NCI-H146 treated with DMSO at 0.1 percent for 48 hours (cell line): ENCODE measurements around the gene ZMYND15.

ENCODE experiments used
- DNase-seq: peaks from one replicate; lab custom pipeline; 2025; ENCODE audit not compliant: unreplicated experiment; lab: John Stamatoyannopoulos, UW

ZMYND15 gene

DNA sequence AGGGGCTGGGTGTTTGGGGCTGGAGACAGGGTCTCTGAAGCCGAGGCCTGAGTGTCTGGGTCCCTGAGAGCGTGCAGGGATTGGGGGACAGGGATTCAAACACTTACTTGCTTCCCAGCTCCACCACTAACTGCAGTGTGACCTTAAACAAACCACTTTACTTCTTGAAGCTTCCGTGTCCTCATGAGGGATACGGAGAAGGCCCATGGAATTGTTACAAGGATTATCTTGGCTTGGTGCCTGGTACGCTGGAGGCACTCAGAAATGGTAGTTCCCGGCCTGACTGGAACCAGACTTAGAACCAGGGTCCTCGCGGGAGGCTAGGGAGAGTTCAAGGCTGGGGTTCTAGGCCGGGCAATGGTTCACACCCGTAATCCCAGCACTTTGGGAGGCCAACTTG lies 3.0 kb downstream of the ZMYND15 start:
- no peak for DNase-seq

DNA sequence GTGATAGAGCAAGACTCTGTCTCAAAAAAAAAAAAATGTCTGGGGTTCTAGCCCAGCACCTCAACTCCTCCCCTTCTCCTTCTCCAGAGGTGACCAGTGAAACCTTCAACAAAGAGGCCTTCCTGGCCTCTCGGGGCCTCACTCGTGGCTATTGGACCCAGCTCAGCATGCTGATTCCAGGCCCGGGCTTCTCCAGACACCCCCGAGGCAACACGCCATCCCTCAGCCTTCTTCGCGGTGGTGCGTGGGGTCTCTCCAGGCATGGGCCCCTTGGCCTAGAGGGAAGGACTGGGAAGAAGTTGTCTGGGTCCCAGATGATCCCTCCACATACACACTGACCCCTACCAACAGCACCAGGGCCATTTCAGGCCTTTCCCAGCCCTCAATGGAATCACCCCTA lies 3.6 kb downstream of the ZMYND15 start:
- DNase-seq, result no peak

DNA sequence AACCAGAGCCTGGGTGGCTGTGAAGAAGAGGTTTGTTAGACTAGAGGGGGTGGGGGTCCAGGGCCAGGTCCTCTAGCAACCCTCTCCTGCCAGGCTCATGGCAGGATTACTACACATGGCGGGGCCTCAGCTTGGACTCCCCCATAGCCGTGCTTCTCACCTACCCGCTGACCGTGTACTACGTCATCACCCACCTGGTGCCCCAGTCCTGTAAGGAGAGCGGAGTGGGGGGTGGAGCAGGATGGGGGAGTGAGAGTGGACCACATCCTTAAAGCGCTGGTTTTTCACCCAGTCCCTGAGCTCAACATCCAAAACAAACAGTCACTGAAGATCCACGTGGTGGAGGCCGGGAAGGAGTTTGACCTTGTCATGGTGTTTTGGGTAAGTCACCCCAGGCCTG lies 4.3 kb downstream of the ZMYND15 start:
- no peak for DNase-seq

DNA sequence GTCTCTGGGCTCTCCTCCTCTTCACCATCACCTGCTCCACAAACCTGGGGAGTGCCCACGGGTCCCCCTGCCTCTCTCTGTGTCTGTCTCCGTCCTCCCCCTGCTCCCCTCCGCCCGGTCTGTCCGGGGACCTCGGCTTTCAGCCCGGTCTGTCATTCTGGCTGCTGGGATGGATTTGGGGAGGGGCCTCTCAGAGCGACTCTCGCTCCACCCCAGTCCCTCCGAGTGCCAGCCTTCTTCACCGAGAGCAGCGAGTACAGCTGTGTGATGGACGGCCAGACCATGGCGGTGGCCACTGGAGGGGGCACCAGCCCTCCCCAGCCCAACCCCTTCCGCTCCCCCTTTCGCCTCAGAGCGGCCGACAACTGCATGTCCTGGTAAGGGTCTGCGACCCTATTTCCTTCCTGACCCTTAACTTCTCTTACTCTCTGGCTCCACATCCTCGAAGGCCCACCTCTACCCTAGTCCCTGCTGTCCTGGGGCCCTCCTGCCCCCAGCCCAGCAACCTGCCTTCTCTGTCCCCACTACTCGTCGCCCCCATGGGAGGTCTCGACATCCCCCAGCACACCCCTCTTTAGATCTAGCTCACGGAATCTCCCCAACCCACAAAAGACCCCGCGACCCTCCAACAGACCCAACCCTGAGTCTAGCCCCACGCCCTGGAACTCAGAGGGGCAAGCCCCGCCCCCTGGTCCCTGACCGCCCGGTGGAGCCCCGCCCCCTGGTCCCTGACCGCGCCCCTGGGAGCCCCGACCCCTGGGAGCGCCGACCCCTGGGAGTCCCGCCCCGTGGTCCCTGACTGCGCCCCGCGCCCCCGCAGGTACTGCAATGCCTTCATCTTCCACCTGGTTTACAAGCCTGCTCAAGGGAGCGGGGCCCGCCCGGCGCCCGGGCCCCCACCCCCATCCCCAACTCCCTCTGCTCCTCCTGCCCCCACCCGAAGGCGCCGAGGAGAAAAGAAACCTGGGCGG lies 5.7 kb downstream of the ZMYND15 start:
- DNase-seq, result no peak

DNA sequence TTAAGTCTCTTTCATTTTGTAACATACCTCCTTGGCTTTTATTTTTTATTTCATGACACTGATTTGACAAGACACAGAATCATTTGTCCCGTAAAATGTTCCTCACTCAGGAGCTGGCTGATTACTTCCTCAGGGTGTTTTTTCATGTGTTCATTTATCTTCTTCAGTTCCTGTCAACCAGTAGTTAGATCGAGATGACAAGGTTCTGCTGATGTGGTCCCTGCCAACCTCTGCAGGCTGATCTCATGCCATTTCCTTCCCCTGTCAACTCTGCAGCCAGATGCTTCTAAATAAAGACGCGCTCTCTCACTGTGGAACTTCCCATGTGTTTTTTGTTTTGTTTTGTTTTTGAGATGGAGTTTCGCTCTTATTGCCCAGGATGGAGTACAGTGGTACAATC lies 8.2 kb downstream of the ZMYND15 start:
- no peak for DNase-seq

DNA sequence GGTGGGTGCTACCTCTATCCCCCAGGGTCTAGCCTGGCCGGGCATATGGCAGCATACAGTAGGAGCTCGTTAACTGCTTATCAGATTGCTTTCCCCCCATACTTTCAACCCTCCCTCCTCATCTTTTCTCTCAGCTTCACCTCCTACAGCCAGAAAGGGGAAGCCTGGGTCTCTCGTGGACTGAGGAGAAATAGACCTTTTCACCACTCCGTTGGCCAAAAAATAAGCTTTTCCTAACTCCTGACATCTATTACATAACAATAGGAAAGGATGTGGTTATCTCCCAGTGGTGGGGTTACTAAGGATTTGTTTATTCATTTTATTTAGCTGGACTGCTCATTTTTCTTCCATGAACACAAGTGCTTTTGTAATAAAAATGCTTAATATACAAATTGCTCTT lies 9.1 kb downstream of the ZMYND15 start:
- no peak for DNase-seq

DNA sequence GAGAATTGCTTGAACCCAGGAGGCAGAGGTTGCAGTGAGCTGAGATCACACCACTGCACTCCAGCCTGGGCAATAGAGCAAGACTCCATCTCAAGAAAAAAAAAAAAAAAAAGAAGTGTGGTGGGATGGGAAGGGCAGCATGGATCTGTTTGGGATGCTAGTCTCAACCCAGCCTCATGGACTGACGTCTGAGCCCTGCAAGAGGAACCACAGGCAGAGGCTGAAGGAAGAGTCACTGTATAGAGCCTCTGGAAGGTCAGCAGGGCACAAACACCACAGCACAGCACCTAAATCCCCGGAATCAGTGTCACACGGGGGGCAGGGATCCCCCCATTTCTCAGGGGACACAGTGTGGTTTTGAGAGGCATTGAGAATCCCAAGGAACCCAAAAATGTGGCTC lies 11.0 kb downstream of the ZMYND15 start:
- no peak for DNase-seq

DNA sequence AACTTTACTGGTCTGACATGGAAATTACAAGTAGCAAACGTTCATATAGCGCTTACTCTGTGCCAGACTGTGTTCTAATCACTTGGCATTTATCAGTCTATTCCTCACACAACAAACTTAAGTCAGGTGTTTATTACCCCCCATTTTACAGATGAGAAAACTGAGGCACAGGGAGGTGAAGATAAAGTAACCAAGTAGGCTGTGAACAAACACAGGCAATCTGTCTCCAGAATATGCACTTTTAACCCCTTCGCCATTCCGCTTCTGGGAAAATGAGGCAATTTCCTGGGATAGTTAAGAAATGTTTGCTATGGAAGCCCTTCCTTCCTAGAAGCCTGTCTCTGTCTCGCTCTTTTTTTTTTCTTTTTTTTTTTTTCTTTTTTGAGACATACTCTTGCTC lies 12.3 kb downstream of the ZMYND15 start:
- no peak for DNase-seq

DNA sequence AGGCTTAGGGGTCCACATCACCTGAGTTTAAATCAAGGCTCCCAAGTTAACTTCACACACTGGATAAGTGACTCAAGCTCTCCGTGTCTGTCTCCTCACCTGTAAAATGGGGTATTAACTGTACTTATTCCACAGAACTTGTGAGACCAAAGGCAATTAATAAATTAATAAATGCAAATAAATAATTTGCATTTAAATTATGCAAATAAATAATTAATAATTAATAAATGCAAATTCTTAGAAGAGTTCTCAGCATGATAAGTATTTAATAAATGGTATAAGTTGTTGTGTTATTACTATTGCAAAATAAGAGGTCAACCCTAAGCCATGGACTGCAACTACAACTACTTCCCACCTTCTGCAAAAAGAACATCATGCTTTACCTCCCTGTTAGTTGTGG lies 13.8 kb downstream of the ZMYND15 start:
- no peak for DNase-seq

DNA sequence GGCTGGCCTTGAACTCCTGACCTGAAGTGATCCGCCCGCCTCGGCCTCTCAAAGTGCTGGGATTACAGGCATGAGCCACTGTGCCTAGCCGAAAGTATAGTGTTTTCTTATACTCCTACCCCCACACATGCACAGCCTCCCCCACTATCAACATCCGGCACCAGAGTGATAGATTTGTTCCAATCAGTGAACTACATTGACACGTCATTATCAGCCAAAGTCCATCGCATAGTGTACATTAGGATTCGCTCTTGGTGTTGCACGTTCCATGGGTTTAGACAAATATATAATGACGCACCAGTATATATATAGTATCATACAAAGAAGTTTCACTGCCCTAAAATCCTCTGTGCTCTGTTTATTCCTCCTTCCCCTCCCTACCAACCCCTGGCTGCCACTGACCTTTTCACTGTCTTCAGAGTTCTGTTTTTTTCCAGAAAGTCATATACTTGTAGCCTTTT lies 20.2 kb downstream of the ZMYND15 start:
- DNase-seq, result no peak

DNA sequence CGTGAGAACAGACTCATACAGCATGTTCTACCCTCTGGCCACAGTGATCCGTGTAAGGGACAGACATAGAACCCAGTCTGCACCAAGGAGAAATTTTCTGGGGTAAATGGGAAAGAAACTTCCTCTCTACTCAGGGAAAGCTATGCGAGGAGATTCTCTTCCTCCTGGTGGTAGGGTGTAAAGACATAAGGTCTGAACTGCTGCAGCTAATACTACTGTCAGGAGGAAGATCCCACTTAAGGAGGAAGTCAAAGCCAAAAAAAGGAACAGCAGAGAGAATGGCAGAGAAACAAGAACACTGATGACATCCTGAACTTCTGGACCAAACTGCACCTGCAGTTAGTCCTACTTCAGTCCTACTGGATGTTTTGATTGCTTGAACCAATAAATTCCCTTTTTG lies 25.0 kb downstream of the ZMYND15 start:
- no peak for DNase-seq

DNA sequence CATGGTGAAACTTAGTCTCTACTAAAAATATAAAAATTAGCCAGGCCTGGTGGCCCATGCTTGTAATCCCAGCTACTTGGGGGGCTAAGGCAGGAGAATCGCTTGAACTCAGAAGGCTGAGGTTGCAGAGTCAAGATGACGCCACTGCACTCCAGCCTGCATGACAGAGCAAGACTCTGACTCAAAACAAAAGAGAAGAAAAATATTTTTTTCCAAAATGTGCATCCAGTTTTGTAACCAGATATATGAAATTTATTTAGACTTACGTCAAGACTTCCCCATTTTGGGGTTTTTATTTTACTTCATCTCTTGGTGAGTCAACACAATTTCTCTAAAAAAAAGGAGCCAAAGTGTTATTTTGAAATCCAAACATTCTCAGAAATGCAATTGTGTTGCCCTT lies 26.6 kb downstream of the ZMYND15 start:
- no peak for DNase-seq

DNA sequence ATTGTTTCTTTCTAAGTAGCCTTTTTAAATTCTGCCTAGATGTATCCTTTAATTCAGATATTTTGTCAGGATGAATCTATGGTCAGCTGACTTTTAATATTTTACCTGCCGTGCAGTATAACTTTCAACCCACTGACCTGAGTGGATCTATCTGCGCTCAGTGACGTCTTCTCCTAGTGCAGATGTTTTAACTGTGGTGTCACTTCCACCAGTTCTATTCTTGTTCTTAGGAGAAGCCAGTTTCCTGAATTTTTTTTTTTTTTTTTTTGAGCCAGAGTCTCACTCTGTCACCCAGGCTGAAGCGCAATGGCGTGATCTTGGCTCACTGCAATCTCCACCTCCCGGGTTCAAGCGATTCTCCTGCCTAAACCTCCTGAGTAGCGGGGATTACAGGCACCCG lies 27.1 kb downstream of the ZMYND15 start:
- no peak for DNase-seq

DNA sequence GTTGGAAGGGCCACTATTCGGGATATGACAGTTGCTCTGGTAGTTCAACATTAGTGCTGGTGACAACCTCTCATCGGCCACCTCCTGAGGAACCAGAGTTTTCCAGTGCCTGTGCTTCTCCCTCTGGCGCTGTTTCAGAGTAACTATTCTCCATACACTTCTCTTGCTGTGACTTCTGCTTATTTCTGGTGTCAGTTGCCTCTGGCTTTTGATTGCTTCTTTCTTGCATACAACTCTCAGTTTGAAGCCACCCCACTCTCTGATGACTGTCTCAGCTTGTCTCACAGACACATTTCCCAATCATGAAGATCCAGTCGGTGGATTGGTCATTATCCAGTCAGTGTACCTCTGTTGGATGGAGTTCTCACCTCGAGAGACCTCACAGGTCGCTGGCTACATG lies 28.7 kb downstream of the ZMYND15 start:
- no peak for DNase-seq

DNA sequence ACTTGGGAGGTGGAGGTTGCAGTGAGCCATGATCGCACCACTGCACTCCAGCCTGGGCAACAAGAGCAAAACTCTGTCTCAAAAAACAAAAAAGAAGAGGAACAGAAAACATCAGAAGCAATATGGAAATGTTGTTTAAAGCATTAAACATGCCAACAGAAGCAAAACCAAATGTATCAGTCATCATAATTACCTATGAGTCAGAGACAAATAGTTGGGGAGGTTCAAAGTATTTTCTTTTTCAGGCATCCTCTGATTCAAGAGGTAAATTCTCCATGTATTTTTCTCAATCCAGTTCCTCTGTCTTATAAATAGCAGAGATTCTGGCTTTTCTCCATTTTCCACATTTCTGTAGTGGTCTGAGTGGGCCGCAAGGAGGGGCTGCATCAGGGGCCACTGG lies 30.0 kb downstream of the ZMYND15 start:
- no peak for DNase-seq

DNA sequence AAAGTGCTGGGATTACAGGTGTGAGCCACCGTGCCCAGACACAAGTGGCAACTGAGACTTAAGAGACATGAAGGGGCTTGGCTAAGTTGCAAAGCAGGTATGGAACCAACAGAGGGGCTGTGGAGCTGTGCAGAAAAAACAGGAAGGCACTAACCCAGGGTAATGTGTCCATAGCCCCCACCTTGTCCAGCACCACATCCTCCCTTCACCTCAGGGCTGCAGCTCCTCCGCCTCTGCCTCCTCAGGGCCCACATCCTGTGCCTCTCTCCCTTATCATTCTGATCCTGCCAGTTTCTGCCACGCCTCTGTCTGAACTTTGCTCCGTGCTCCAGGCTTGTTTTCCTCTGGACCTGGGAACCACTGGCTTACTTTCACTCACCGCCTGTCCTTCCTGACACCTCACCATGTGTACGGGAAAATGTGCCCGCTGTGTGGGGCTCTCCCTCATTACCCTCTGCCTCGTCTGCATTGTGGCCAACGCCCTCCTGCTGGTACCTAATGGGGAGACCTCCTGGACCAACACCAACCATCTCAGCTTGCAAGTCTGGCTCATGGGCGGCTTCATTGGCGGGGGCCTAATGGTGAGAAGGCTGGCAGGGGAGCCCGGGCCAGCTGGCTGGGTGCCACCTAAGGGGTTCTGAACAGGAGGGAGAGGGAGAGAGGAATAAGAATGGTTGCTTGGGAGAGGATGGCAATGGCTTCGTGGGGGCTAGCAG lies 32.0 kb downstream of the ZMYND15 start, which contains the start of gene TM4SF5:
Gene TM4SF5 (plus strand): TSS at position 368 of the 716 bp plus-strand sequence. CDS start 37 bp downstream, at position 405.
- DNase-seq, result peak; percentile 26

DNA sequence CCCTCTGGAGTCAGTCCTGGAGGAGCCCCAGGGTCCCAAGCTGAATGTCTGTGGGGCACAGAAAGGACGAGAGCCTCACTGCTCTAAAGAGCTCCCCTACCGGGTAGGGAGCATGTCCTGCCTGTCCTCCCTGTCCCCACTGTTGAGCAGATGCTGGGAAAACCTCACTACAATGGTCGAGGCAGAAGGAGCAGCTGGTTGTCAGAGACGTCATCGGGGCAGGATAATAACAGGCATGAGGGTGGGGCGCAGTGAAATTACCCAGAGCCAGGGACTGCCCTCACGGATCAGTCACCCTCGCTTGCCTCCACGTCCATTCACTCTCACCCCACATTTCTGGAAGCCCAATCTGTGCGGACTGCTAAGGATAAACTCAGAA lies 32.6 kb downstream of the ZMYND15 start:
- peak; percentile 16 for DNase-seq

DNA sequence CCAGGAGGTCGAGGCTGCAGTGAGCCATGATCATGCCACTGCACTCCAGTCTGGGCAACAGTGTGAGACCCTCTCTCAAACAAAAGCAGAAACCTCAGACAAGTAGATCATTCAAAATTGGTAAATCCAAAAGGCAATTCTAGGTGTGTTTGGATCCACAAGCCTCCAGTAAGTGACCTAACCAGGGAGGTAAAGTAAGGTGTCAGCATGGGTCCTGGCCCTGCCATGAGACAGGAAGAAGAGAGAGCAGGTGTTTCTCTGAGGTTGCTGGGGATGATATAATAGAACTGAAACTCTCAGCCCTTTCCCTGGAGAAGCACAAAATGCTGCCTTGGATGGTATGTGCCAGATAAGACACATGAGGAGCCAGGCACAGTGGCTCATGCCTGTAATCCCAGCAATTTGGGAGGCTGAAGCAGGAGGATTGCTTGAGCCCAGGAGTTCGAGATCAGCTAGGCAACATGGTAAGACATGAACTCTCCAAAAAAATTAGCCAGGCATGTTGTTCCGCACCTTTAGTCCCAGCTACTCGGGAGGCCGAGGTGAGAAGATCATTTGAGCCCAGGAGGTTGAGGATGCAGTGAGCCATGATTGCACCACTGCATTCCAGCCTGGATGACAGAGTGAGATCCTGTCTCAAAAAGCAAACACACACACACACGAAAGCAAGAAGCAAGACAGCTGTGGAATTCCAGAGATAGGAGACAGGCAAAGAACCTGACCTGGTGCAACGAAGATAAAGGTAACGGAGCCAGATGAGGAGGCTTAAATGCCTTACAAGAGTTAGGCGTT lies 38.5 kb downstream of the ZMYND15 start:
- DNase-seq, result no peak

DNA sequence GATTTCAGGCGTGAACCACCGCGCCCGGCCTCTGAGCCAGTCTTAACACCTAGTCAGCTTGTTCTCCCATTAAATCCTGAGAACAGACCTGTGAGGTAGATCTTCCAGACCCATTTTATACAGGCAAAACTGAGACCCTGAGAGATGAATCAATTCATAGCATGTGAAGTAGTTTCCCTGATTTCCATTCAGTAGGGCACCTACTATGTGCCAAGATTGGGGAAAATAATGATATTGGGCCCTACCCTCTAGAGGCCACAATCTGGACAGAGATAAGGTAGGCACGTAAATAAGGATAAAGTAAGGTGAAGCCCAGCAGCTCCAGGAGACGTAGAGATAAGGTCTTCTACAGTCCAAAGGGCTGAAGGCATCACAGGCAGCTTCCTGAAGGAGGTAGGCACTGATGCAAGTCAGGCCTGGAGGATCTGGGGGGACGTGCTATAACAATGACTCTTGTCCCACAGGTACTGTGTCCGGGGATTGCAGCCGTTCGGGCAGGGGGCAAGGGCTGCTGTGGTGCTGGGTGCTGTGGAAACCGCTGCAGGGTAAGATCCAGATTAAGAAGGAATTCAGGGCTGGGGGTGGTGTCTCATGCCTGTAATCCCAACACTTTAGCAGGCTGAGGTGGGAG lies 40.8 kb downstream of the ZMYND15 start:
- DNase-seq, result no peak

DNA sequence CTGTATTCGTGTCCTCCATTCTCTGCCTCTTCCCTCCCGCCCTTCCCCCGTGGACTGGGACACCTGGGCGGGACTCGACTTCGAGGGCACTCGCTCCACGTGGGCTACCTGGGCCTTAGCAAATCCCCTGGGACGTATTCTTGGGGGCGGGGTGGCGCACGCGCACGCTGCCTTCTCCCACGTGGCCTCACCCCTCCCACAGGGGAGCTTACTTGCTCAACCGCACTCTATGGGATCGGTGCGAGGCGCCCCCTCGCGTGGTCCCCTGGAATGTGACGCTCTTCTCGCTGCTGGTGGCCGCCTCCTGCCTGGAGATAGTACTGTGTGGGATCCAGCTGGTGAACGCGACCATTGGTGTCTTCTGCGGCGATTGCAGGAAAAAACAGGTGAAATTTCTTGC lies 43.0 kb downstream of the ZMYND15 start:
- DNase-seq, result no peak
